MM.1S (cell line): ENCODE measurements around the gene POLR2C.

Experiments used
- DNase-seq: peaks from one replicate; pipeline ENCODE4 v3.0.0-alpha.2; 2015
- H2AFZ ChIP-seq: fragments of 300-600 bp; sonication (generic); 2 replicates; pipeline ENCODE4 v1.6.0; 2016; ENCODE audit warnings: antibody characterized with exemption, low read length
- H3F3A ChIP-seq: fragments of 300-600 bp; sonication (generic); 2 replicates; pipeline ENCODE4 v1.6.1; 2016; ENCODE audit warnings: mild to moderate bottlenecking, antibody characterized with exemption, low read length, moderate library complexity, mixed read lengths; ENCODE audit not compliant: insufficient read depth
- H3K27ac ChIP-seq: fragments of 300-600 bp; sonication (generic); 2 replicates; pipeline ENCODE4 v1.5.1; 2016; ENCODE audit warnings: mild to moderate bottlenecking, low read length
- H3K27me3 ChIP-seq: fragments of 300-600 bp; sonication (generic); replicated peaks from 2 replicates; pipeline ENCODE4 v1.6.0; 2016; ENCODE audit warnings: low read length; ENCODE audit not compliant: insufficient read depth
- H3K36me3 ChIP-seq: fragments of 300-600 bp; sonication (generic); replicated peaks from 2 replicates; pipeline ENCODE4 v1.6.1; 2016; ENCODE audit warnings: mild to moderate bottlenecking, low read length, mixed read lengths; ENCODE audit not compliant: insufficient read depth
- H3K4me1 ChIP-seq: fragments of 300-600 bp; sonication (generic); 2 replicates; pipeline ENCODE4 v1.6.1; 2016; ENCODE audit warnings: low read length, mixed read lengths
- H3K4me2 ChIP-seq: fragments of 300-600 bp; sonication (generic); 2 replicates; pipeline ENCODE4 v1.6.0; 2016; ENCODE audit warnings: low read depth, low read length
- H3K4me3 ChIP-seq: fragments of 300-600 bp; sonication (generic); 2 replicates; pipeline ENCODE4 v1.5.1; 2016; ENCODE audit warnings: low read length, mixed read lengths
- H3K79me2 ChIP-seq: fragments of 300-600 bp; sonication (generic); 2 replicates; pipeline ENCODE4 v1.6.1; 2016; ENCODE audit warnings: mixed run types, low read length, mixed read lengths
- H3K9ac ChIP-seq: fragments of 300-600 bp; sonication (generic); 2 replicates; pipeline ENCODE4 v1.6.1; 2016; ENCODE audit warnings: low read length, mixed read lengths
- H3K9me2 ChIP-seq: fragments of 300-600 bp; sonication (generic); replicated peaks from 2 replicates; pipeline ENCODE4 v1.6.1; 2016; ENCODE audit warnings: mild to moderate bottlenecking, low read length, mixed read lengths; ENCODE audit not compliant: insufficient read depth
- H3K9me3 ChIP-seq: fragments of 300-600 bp; sonication (generic); replicated peaks from 2 replicates; pipeline ENCODE4 v1.6.1; 2016; ENCODE audit warnings: mild to moderate bottlenecking, low read length, mixed read lengths; ENCODE audit not compliant: insufficient read depth
- H4K20me1 ChIP-seq: fragments of 300-600 bp; sonication (generic); 2 replicates; pipeline ENCODE4 v1.6.1; 2016; ENCODE audit warnings: mild to moderate bottlenecking, low read length, moderate library complexity, mixed read lengths; ENCODE audit not compliant: insufficient read depth
- CTCF ChIP-seq: fragments of 300-600 bp; sonication (generic); IDR thresholded peaks from 2 replicates; pipeline ENCODE4 v1.5.1; 2016; ENCODE audit warnings: antibody characterized with exemption, low read length, mixed read lengths
- EZH2 ChIP-seq: fragments of 300-600 bp; sonication (generic); optimal IDR thresholded peaks from 2 replicates; pipeline ENCODE3; 2017; ENCODE audit warnings: low read depth, mild to moderate bottlenecking, antibody characterized with exemption, low read length, mixed read lengths
- EZH2phosphoT487 ChIP-seq: fragments of 300-600 bp; sonication (generic); IDR thresholded peaks from 2 replicates; pipeline ENCODE4 v1.6.1; 2018; ENCODE audit warnings: antibody characterized with exemption, low read length

Gene POLR2C

GRCh38 chr16:57469917-57470470, 7.5 kb downstream of the POLR2C start:
- Histone ChIP-seq H2AFZ (no peak overlapping the region), H3K9me2 (no peaks in the 10 kb centered on the region), H4K20me1 (no peaks in the 10 kb centered on the region), H3K27ac (no peak overlapping the region), H3K27me3 (no peaks in the 10 kb centered on the region), H3F3A (no peaks in the 10 kb centered on the region; the same call in 1 of the 2 replicates), H3K79me2 (peaks cover 4% of the 10 kb centered on the region), H3K4me2 (no peak overlapping the region), H3K36me3 (peaks cover 2% of the 10 kb centered on the region), H3K9me3 (no peaks in the 10 kb centered on the region), H3K9ac (no peak overlapping the region), H3K4me1 (no peaks in the 10 kb centered on the region), H3K4me3 (no peak overlapping the region)
- TF ChIP-seq EZH2 (no peak), EZH2phosphoT487 (no peak), CTCF (no peak)
- no peak for DNase-seq

DNA sequence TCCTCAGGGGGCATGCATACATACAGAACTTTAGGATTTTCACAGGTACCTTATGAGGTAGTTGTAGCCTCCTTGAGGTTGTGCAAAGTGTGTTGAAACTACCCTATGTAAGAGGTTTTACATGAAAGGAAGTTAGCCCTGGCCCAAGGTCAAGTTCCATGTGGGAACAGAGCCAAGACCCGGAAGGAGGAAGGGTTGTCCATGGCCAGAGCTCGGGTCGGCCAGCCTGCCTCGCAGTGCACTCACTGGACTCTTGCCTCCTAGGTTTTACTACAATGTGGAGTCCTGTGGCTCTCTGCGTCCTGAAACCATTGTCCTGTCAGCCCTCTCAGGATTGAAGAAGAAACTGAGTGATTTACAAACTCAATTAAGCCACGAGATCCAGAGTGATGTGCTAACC, 8.2 kb downstream of the POLR2C start:
- no peaks in the 10 kb centered on the region for H3K4me1 ChIP-seq
- H3K9me3 ChIP-seq = no peaks in the 10 kb centered on the region
- peaks cover 2% of the 10 kb centered on the region for H3K36me3 ChIP-seq
- no peak overlapping the region for H3K4me2 ChIP-seq
- no peaks in the 10 kb centered on the region for H3K9me2 ChIP-seq
- H3K27ac ChIP-seq = no peak overlapping the region
- no peaks in the 10 kb centered on the region; the same call in 1 of the 2 replicates for H3F3A ChIP-seq
- H3K79me2 ChIP-seq = no peaks in the 10 kb centered on the region
- H3K27me3 ChIP-seq = no peaks in the 10 kb centered on the region
- no peak overlapping the region for H2AFZ ChIP-seq
- no peak overlapping the region for H3K4me3 ChIP-seq
- TF ChIP-seq EZH2phosphoT487 (no peak), EZH2 (no peak), CTCF (no peak)
- no peaks in the 10 kb centered on the region for H4K20me1 ChIP-seq
- no peak for DNase-seq
- H3K9ac ChIP-seq = no peak overlapping the region

DNA sequence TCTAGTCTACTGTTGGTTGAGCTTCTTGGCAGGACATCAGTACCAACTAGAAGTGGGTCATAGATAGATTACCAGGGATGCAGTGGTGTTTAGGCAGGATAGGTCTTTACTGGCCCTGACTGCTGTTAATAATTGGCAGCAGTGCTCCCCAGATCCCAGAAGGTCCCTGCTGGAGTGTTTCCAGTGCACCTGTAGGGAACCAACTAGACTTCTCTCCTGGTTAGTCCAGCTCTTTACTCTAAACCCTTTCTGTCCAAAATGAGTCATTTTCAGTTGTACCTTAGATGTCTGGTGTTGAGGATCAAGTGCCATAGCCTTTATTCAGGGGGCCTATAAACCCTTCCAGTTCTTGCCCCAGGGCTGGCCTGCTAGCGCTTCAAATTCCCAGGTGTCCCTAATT, 8.7 kb downstream of the POLR2C start:
- H3K27ac ChIP-seq = no peak overlapping the region
- no peak overlapping the region for H3K4me3 ChIP-seq
- no peaks in the 10 kb centered on the region for H3K79me2 ChIP-seq
- H3K4me2 ChIP-seq = no peak overlapping the region
- DNase-seq = no peak
- no peaks in the 10 kb centered on the region for H3K9me3 ChIP-seq
- TF ChIP-seq CTCF (no peak), EZH2phosphoT487 (no peak), EZH2 (no peak)
- H3F3A ChIP-seq = no peaks in the 10 kb centered on the region; the same call in 1 of the 2 replicates
- no peaks in the 10 kb centered on the region for H3K9me2 ChIP-seq
- H3K9ac ChIP-seq = no peak overlapping the region
- H3K27me3 ChIP-seq = no peaks in the 10 kb centered on the region
- H3K4me1 ChIP-seq = peaks cover 4% of the 10 kb centered on the region; the same call in 1 of the 2 replicates
- peaks cover 1% of the 10 kb centered on the region for H3K36me3 ChIP-seq
- no peak overlapping the region for H2AFZ ChIP-seq
- no peaks in the 10 kb centered on the region for H4K20me1 ChIP-seq
